ENCODE results near the gene POU2F1. TPM values are rescaled to one million over a fixed set of nuclear protein-coding genes. Genes with fewer than 3 reads are reported as not detected.

Gene POU2F1
- total RNA-seq, 3 donors from 2014 or later, result 9.0 to 9.9 (median 9.0) TPM

- ATAC-seq, result no peak
Measured at GRCh38 chr1:167262836-167263235, 42.1 kb downstream of the POU2F1 start.

GRCh38 chr1:167263344-167263743 is 42.7 kb downstream of the POU2F1 start:
- ATAC-seq (no peak), DNase-seq (no peak)
- H3K36me3 Mint-ChIP-seq (ENCODE audit: insufficient read depth), result peaks cover 3% of the 10 kb centered on the region
- no peaks in the 10 kb centered on the region for H3K27me3 Mint-ChIP-seq (ENCODE audit: low read depth)
- H3K9me3 Mint-ChIP-seq, result no peaks in the 10 kb centered on the region
- H3K4me3 Mint-ChIP-seq, result no peak overlapping the region
- peaks cover 31% of the 10 kb centered on the region for H3K4me1 Mint-ChIP-seq (ENCODE audit: low read depth)

More at GRCh38 chr1:167262836-167263235, 42.1 kb downstream of the POU2F1 start:
- Mint-ChIP-seq H3K27me3 (ENCODE audit: low read depth) (no peaks in the 10 kb centered on the region), H3K9me3 (no peaks in the 10 kb centered on the region), H3K4me1 (ENCODE audit: low read depth) (peaks cover 29% of the 10 kb centered on the region), H3K4me3 (no peak overlapping the region), H3K36me3 (ENCODE audit: insufficient read depth) (peaks cover 3% of the 10 kb centered on the region)
- no peak for DNase-seq

DNA sequence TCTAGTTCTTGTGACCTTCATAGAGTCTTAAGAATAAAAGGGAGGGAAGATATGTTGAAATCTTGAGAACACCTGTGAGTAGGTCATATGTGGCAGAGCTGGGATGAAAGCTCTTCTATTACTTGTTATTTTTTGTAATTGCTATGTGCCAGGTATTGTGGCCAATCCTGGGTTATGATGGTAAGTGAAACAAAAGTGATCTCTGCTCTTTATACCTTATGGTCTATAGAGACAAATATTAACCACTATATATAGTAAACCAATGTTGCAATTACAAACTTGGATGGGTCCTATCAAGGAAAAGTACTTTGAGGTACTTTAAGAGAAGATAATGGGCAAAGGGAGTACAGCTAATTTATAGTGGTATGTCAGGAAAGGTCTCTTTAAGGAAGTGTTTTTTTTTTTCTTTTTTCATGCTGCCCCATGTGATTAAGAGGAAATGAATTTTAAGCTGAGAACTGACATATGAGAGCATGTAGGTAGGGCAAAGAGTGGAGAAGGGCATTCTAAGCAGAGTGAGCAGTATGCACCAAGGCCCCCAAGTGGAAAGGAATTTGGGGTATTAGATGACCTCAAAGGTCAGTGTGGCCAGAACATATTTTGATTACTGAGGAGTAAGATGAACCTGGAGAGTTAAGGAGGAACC is 43.3 kb downstream of the POU2F1 start:
- DNase-seq (no peak), ATAC-seq (no peak)
- Mint-ChIP-seq H3K4me3 (no peak overlapping the region), H3K36me3 (ENCODE audit: insufficient read depth) (peaks cover 3% of the 10 kb centered on the region), H3K9me3 (no peaks in the 10 kb centered on the region), H3K27me3 (ENCODE audit: low read depth) (no peaks in the 10 kb centered on the region), H3K4me1 (ENCODE audit: low read depth) (peaks cover 32% of the 10 kb centered on the region)

- H3K36me3 Mint-ChIP-seq (ENCODE audit: insufficient read depth), result no peaks in the 10 kb centered on the region
- no peak overlapping the region for H3K4me3 Mint-ChIP-seq
- ATAC-seq, result no peak
- H3K9me3 Mint-ChIP-seq, result no peaks in the 10 kb centered on the region
- DNase-seq, result no peak
- no peaks in the 10 kb centered on the region for H3K27me3 Mint-ChIP-seq (ENCODE audit: low read depth)
- H3K4me1 Mint-ChIP-seq (ENCODE audit: low read depth), result peaks cover 18% of the 10 kb centered on the region
Measured at GRCh38 chr1:167266965-167267364, 46.3 kb downstream of the POU2F1 start.

GRCh38 chr1:167268347-167268787 is 47.7 kb downstream of the POU2F1 start:
- Mint-ChIP-seq H3K27me3 (ENCODE audit: low read depth) (no peaks in the 10 kb centered on the region), H3K4me1 (ENCODE audit: low read depth) (peaks cover 20% of the 10 kb centered on the region), H3K9me3 (no peaks in the 10 kb centered on the region), H3K36me3 (ENCODE audit: insufficient read depth) (no peaks in the 10 kb centered on the region), H3K4me3 (no peak overlapping the region)
- DNase-seq (no peak), ATAC-seq (no peak)

DNA sequence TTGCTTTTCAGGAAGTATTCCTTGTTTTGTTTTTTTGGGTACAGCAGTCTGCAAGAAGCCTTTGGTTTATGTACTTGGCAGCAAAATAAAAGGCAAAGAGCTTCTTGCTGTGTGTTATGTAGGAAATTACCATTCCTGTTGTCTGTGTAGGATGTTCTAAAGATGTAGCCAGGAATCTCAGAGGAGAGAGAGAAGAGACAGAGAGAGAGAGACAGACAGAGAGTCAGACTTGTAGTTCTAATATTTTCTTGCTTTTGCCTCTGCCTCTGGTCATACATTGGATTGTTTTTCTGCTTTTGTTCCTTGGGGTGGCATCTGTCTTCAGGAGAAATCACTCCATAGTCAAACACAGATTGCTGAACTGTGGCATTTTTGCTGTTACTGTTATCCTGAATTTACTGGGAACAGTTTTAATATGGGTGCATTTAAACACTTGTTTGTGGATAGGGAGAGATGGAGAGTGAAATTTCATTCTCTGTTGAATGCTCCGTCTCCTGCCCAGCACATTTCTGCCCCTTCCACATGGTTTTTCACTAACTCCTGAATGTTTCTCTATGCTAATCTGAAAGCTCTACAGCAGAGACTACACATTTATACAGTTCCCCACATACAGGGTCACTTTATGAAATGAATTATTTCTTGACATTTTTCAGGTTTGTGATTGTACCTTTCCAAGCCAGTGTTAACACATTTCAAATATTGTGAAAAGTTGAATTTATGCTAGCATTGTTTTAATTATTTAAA is 49.8 kb downstream of the POU2F1 start:
- ATAC-seq (no peak), DNase-seq (no peak)
- no peaks in the 10 kb centered on the region for H3K9me3 Mint-ChIP-seq
- H3K4me3 Mint-ChIP-seq, result no peak overlapping the region
- H3K36me3 Mint-ChIP-seq (ENCODE audit: insufficient read depth), result peaks cover 2% of the 10 kb centered on the region
- peaks cover 22% of the 10 kb centered on the region for H3K4me1 Mint-ChIP-seq (ENCODE audit: low read depth)
- H3K27me3 Mint-ChIP-seq (ENCODE audit: low read depth), result no peaks in the 10 kb centered on the region

GRCh38 chr1:167272369-167272957 is 51.8 kb downstream of the POU2F1 start:
- no peak overlapping the region for H3K4me3 Mint-ChIP-seq
- ATAC-seq (no peak), DNase-seq (no peak)
- H3K36me3 Mint-ChIP-seq (ENCODE audit: insufficient read depth), result peaks cover 2% of the 10 kb centered on the region
- H3K9me3 Mint-ChIP-seq, result no peaks in the 10 kb centered on the region
- no peaks in the 10 kb centered on the region for H3K27me3 Mint-ChIP-seq (ENCODE audit: low read depth)
- H3K4me1 Mint-ChIP-seq (ENCODE audit: low read depth), result peaks cover 24% of the 10 kb centered on the region

DNA sequence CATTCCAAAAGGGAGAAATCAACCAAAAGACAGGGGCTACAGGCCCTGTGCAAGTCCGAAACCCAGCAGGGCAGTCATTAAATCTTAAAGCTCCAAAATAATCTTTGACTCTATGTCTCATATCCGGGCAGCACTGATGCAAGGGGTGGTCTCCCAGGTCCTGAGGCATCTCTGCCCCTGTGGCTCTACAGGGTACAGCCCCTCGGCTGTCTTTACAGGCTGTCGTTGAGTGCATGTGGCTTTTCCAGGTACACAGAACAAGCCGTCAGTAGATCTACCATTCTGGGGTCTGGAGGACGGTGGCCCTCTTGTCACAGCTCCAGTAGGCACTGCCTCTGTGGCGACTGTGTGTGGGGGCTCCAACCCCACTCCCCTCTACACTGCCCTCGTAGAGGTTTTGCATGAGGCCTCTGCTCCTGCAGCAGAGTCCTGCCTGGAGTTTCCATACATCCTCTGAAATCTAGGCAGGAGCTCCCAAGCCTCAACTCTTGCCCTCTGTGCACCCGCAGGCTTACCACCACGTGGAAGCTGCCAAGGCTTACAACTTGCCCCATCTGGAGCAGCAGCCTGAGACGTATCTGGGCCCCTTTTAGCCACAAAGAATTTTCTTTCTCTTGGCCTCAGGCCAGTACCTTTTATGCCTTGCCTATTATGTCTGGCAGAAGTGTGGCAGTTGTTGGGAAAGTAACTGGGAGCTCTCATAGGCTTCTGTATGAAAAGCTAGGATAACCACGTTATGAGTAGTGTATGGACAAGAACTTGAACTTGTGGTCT is 52.5 kb downstream of the POU2F1 start:
- Mint-ChIP-seq H3K36me3 (ENCODE audit: insufficient read depth) (peaks cover 2% of the 10 kb centered on the region), H3K9me3 (no peaks in the 10 kb centered on the region), H3K27me3 (ENCODE audit: low read depth) (no peaks in the 10 kb centered on the region), H3K4me1 (ENCODE audit: low read depth) (peaks cover 25% of the 10 kb centered on the region), H3K4me3 (no peak overlapping the region)
- ATAC-seq (no peak), DNase-seq (no peak)

GRCh38 chr1:167274061-167274460 is 53.4 kb downstream of the POU2F1 start:
- DNase-seq (no peak), ATAC-seq (no peak)
- no peaks in the 10 kb centered on the region for H3K9me3 Mint-ChIP-seq
- peaks cover 21% of the 10 kb centered on the region for H3K4me1 Mint-ChIP-seq (ENCODE audit: low read depth)
- H3K27me3 Mint-ChIP-seq (ENCODE audit: low read depth), result no peaks in the 10 kb centered on the region
- H3K4me3 Mint-ChIP-seq, result no peak overlapping the region
- peaks cover 2% of the 10 kb centered on the region for H3K36me3 Mint-ChIP-seq (ENCODE audit: insufficient read depth)

- Mint-ChIP-seq H3K4me1 (ENCODE audit: low read depth) (peaks cover 24% of the 10 kb centered on the region), H3K36me3 (ENCODE audit: insufficient read depth) (peaks cover 2% of the 10 kb centered on the region), H3K27me3 (ENCODE audit: low read depth) (no peaks in the 10 kb centered on the region), H3K9me3 (no peaks in the 10 kb centered on the region), H3K4me3 (no peak overlapping the region)
- no peak for ATAC-seq
- DNase-seq, result no peak
Measured at GRCh38 chr1:167276969-167277368, 56.3 kb downstream of the POU2F1 start.

DNA sequence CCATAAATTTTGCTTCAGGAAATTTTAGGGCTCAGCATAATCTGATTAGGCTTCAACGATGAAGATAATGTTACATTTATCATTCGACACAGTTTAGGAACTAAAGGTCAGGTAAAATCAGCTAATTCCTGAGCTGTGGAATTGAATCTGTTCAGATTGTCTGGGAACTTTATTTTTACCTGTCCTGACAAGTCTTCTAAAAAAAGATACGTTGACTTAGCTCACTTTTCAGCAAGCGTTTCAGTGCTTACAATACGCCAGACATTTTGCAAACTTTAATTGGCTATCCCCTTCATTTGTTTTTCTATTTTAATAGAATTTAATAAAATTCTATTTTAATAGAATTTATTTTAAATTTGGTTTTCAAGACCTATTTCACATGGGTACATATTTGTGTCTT is 57.8 kb downstream of the POU2F1 start:
- ATAC-seq (no peak), DNase-seq (no peak)
- Mint-ChIP-seq H3K27me3 (ENCODE audit: low read depth) (no peaks in the 10 kb centered on the region), H3K4me1 (ENCODE audit: low read depth) (peaks cover 30% of the 10 kb centered on the region), H3K4me3 (no peak overlapping the region), H3K9me3 (no peaks in the 10 kb centered on the region), H3K36me3 (ENCODE audit: insufficient read depth) (peaks cover 2% of the 10 kb centered on the region)

- Mint-ChIP-seq H3K4me1 (ENCODE audit: low read depth) (peaks cover 33% of the 10 kb centered on the region), H3K27me3 (ENCODE audit: low read depth) (no peaks in the 10 kb centered on the region), H3K4me3 (no peak overlapping the region), H3K36me3 (ENCODE audit: insufficient read depth) (no peaks in the 10 kb centered on the region), H3K9me3 (no peaks in the 10 kb centered on the region)
- DNase-seq (no peak), ATAC-seq (no peak)
Measured at GRCh38 chr1:167280912-167281311, 60.2 kb downstream of the POU2F1 start.

- no peaks in the 10 kb centered on the region for H3K27me3 Mint-ChIP-seq (ENCODE audit: low read depth)
- peaks cover 21% of the 10 kb centered on the region for H3K4me1 Mint-ChIP-seq (ENCODE audit: low read depth)
- H3K4me3 Mint-ChIP-seq, result no peak overlapping the region
- H3K36me3 Mint-ChIP-seq (ENCODE audit: insufficient read depth), result peaks cover 4% of the 10 kb centered on the region
- ATAC-seq, result no peak
- no peak for DNase-seq
- no peaks in the 10 kb centered on the region for H3K9me3 Mint-ChIP-seq
Measured at GRCh38 chr1:167288390-167289074, 67.8 kb downstream of the POU2F1 start.

GRCh38 chr1:167289075-167289442 is 68.4 kb downstream of the POU2F1 start:
- ATAC-seq (no peak), DNase-seq (no peak)
- H3K4me1 Mint-ChIP-seq (ENCODE audit: low read depth), result peaks cover 21% of the 10 kb centered on the region
- H3K27me3 Mint-ChIP-seq (ENCODE audit: low read depth), result no peaks in the 10 kb centered on the region
- H3K36me3 Mint-ChIP-seq (ENCODE audit: insufficient read depth), result peaks cover 4% of the 10 kb centered on the region
- no peak overlapping the region for H3K4me3 Mint-ChIP-seq
- H3K9me3 Mint-ChIP-seq, result no peaks in the 10 kb centered on the region
